HUES64 (cell line): ENCODE measurements around the gene IL18.
"Not testable (repeated sequence)": the region's sequence is repeated elsewhere in the genome, so short reads cannot be mapped to it uniquely, and the experiment has no call there.

Source experiments
- H3K27ac ChIP-seq: 2 replicates; pipeline ENCODE4 v1.7.0; 2013; ENCODE audit warnings: low read depth, low read length, inconsistent platforms
- H3K27me3 ChIP-seq: 2 replicates; pipeline ENCODE4 v1.6.1; 2013; ENCODE audit warnings: mild to moderate bottlenecking, low read length; ENCODE audit not compliant: insufficient read depth
- H3K36me3 ChIP-seq: 2 replicates; pipeline ENCODE4 v1.6.1; 2013; ENCODE audit warnings: mild to moderate bottlenecking, low read length; ENCODE audit not compliant: insufficient read depth
- H3K4me1 ChIP-seq: 2 replicates; pipeline ENCODE4 v1.6.1; 2013; ENCODE audit warnings: mild to moderate bottlenecking, low read length, moderate library complexity; ENCODE audit not compliant: insufficient read depth
- H3K4me3 ChIP-seq: 2 replicates; pipeline ENCODE4 v1.5.1; 2013; ENCODE audit warnings: mild to moderate bottlenecking, low read length, moderate library complexity
- H3K9ac ChIP-seq: 2 replicates; pipeline ENCODE4 v1.6.1; 2013; ENCODE audit warnings: mild to moderate bottlenecking, low read depth, low read length
- H3K9me3 ChIP-seq: 2 replicates; pipeline ENCODE4 v1.6.1; 2013; ENCODE audit warnings: low read depth, low read length; ENCODE audit not compliant: insufficient read depth
- WGBS: fragments of 150-250, 120-280 bp; methylation state at CpG from one replicate; pipeline ENCODE4 v1.1.7; 2013; ENCODE audit warnings: missing lambda C conversion rate; 5-methylcytosine and 5-hydroxymethylcytosine counted together

IL18 gene

GRCh38 chr11:112115386-112115785, 48.5 kb downstream of the IL18 start:
- Histone ChIP-seq H3K27ac (no peak overlapping the region), H3K4me3 (no peak overlapping the region), H3K9ac (no peak overlapping the region), H3K9me3 (no peaks in the 10 kb centered on the region), H3K4me1 (no peaks in the 10 kb centered on the region), H3K36me3 (no peaks in the 10 kb centered on the region), H3K27me3 (no peaks in the 10 kb centered on the region)
- 89% methylated on average over 5 of the region's 5 CpGs for WGBS

GRCh38 chr11:112114460-112114859, 49.4 kb downstream of the IL18 start:
- H3K36me3 ChIP-seq = no peaks in the 10 kb centered on the region
- H3K9me3 ChIP-seq = no peaks in the 10 kb centered on the region

GRCh38 chr11:112113539-112114457, 50.1 kb downstream of the IL18 start:
- Histone ChIP-seq H3K9ac (no peak overlapping the region), H3K4me3 (no peak overlapping the region), H3K4me1 (no peaks in the 10 kb centered on the region), H3K9me3 (no peaks in the 10 kb centered on the region), H3K36me3 (no peaks in the 10 kb centered on the region), H3K27ac (no peak overlapping the region), H3K27me3 (no peaks in the 10 kb centered on the region)
- 70% methylated on average over 6 of the region's 6 CpGs for WGBS

More at GRCh38 chr11:112114460-112114859, 49.4 kb downstream of the IL18 start:
- H3K27ac ChIP-seq = no peak overlapping the region
- no peak overlapping the region for H3K9ac ChIP-seq
- WGBS = 98% methylated on average over 2 of the region's 2 CpGs
- H3K27me3 ChIP-seq = no peaks in the 10 kb centered on the region
- no peak overlapping the region for H3K4me3 ChIP-seq
- H3K4me1 ChIP-seq = no peaks in the 10 kb centered on the region

GRCh38 chr11:112106070-112106469, 57.8 kb downstream of the IL18 start:
- Histone ChIP-seq H3K4me1 (no peaks in the 10 kb centered on the region), H3K9ac (no peak overlapping the region), H3K36me3 (no peaks in the 10 kb centered on the region), H3K9me3 (no peaks in the 10 kb centered on the region), H3K4me3 (no peak overlapping the region), H3K27ac (no peak overlapping the region), H3K27me3 (no peaks in the 10 kb centered on the region)
- WGBS = 96% methylated on average over 8 of the region's 8 CpGs

GRCh38 chr11:112103446-112103845, 60.4 kb downstream of the IL18 start:
- Histone ChIP-seq H3K36me3 (no peaks in the 10 kb centered on the region), H3K4me1 (no peaks in the 10 kb centered on the region), H3K4me3 (no peak overlapping the region), H3K9me3 (no peaks in the 10 kb centered on the region), H3K9ac (no peak overlapping the region), H3K27ac (no peak overlapping the region), H3K27me3 (no peaks in the 10 kb centered on the region)
- WGBS = 92% methylated on average over 6 of the region's 6 CpGs

- H3K4me1 ChIP-seq = no peaks in the 10 kb centered on the region
- H3K9ac ChIP-seq = no peak overlapping the region
- no peaks in the 10 kb centered on the region for H3K9me3 ChIP-seq
- no peak overlapping the region for H3K27ac ChIP-seq
- 86% methylated on average over 2 of the region's 2 CpGs for WGBS
- H3K4me3 ChIP-seq = no peak overlapping the region
- H3K27me3 ChIP-seq = no peaks in the 10 kb centered on the region
- peaks cover 14% of the 10 kb centered on the region for H3K36me3 ChIP-seq
Measured at GRCh38 chr11:112100462-112100861, 63.4 kb downstream of the IL18 start.

- Histone ChIP-seq H3K27me3 (no peaks in the 10 kb centered on the region), H3K4me1 (no peaks in the 10 kb centered on the region), H3K9me3 (no peaks in the 10 kb centered on the region), H3K9ac (no peak overlapping the region), H3K27ac (no peak overlapping the region), H3K4me3 (no peak overlapping the region), H3K36me3 (peaks cover 34% of the 10 kb centered on the region)
- 95% methylated on average over 11 of the region's 11 CpGs for WGBS
Measured at GRCh38 chr11:112097734-112098528, 66.0 kb downstream of the IL18 start.

- H3K9ac ChIP-seq = no peak overlapping the region
- no peak overlapping the region for H3K4me3 ChIP-seq
- H3K27me3 ChIP-seq = no peaks in the 10 kb centered on the region
- H3K27ac ChIP-seq = no peak overlapping the region
- no peaks in the 10 kb centered on the region for H3K4me1 ChIP-seq
- H3K36me3 ChIP-seq = peaks cover 52% of the 10 kb centered on the region
- H3K9me3 ChIP-seq = no peaks in the 10 kb centered on the region
Measured at GRCh38 chr11:112096194-112096593, 67.7 kb downstream of the IL18 start.

- H3K4me1 ChIP-seq, H3K9me3 ChIP-seq, H3K9ac ChIP-seq, H3K4me3 ChIP-seq, H3K27me3 ChIP-seq, H3K27ac ChIP-seq: not testable (repeated sequence)
- H3K36me3 ChIP-seq = peaks cover 61% of the 10 kb centered on the region
- WGBS = 100% methylated on average over 1 of the region's 2 CpGs
Measured at GRCh38 chr11:112095302-112095701, 68.6 kb downstream of the IL18 start.
